HCT116 (cell line): ENCODE results near the gene CDC6. TPM values are rescaled to one million over a fixed set of nuclear protein-coding genes. Genes with fewer than 3 reads are reported as not detected.

Experiments
- ATAC-seq: fragments of 200-7000 bp; cut with Tn5 transposase; 2 replicates; pipeline ENCODE4 v1.9.1; 2020; ENCODE audit warnings: mild to moderate bottlenecking, moderate library complexity
- BruUV-seq: library from RNA; stranded (reverse); fragments of 400-500 nt; replicated peaks from 2 replicates; lab custom pipeline; 2021; lab: Mats Ljungman, UMichigan
- CTCF ChIA-PET: fragments of 300-600 bp; sonication (Branson Sonifier 250); formaldehyde crosslinking; loops from one replicate; lab custom pipeline; 2021; ENCODE audit warnings: antibody characterized with exemption; lab: Charles Lee
- POLR2A ChIA-PET: fragments of 300-600, 350-600 bp; sonication (Branson Sonifier 250); formaldehyde crosslinking; loops from one replicate; lab custom pipeline; 2021; ENCODE audit warnings: antibody characterized with exemption; lab: Charles Lee
- RAD21 ChIA-PET, 2 experiments: fragments of 300-600 bp; sonication (Branson Sonifier 250); formaldehyde crosslinking; loops; one replicate each; lab custom pipeline; 2023; ENCODE audit warnings: low total read pairs in 2 of 2; ENCODE audit not compliant: uncharacterized antibody in 2 of 2, unreplicated experiment in 2 of 2, low non-redundant PET in 1 of 2; lab: Charles Lee
- DNase-seq: peaks from one replicate; pipeline ENCODE4 v3.0.0-alpha.2; 2010; ENCODE audit warnings: low read depth, low spot score
- H2AFZ ChIP-seq: fragments of 200-600 bp; shearing (Covaris generic), sonication (generic); 2 replicates; pipeline ENCODE4 v1.6.1; 2017; ENCODE audit warnings: low read depth, mixed run types, mixed read lengths, antibody characterized with exemption, low read length; ENCODE audit not compliant: poor library complexity, severe bottlenecking
- H3K27ac ChIP-seq: 2 replicates; pipeline ENCODE4 v1.5.1; 2012; ENCODE audit warnings: low read depth, low read length
- H3K27me3 ChIP-seq: fragments of 200-600 bp; sonication (generic); 2 replicates; pipeline ENCODE4 v1.6.1; 2016; ENCODE audit warnings: mixed run types, low read length, mixed read lengths; ENCODE audit not compliant: insufficient read depth
- H3K36me3 ChIP-seq, 2 experiments: fragments of 200-500 bp in 1 of 2; fragments of 200-600 bp in 1 of 2; sonication (Bioruptor generic) in 1 of 2; sonication (generic) in 1 of 2; 2 replicates each; pipeline versions ENCODE4 v1.5.1 to v1.6.1; 2014 to 2016; ENCODE audit warnings: low read length in 2 of 2, inconsistent platforms in 1 of 2, mixed read lengths in 1 of 2, mixed run types in 1 of 2; ENCODE audit not compliant: insufficient read depth in 2 of 2, control insufficient read depth in 1 of 2
- H3K4me1 ChIP-seq, 2 experiments: fragments of 200-600 bp in 1 of 2; sonication (generic) in 1 of 2; 2 replicates each; pipeline versions ENCODE4 v1.5.1 to v1.6.1; 2012 to 2017; ENCODE audit warnings: low read length in 2 of 2, inconsistent platforms in 1 of 2, mild to moderate bottlenecking in 1 of 2, mixed read lengths in 1 of 2, mixed run types in 1 of 2, moderate library complexity in 1 of 2; ENCODE audit not compliant: insufficient read depth in 2 of 2, control insufficient read depth in 1 of 2
- H3K4me2 ChIP-seq: fragments of 200-600 bp; sonication (generic); 2 replicates; pipeline ENCODE4 v1.6.1; 2017; ENCODE audit warnings: mixed run types, low read length, mixed read lengths
- H3K4me3 ChIP-seq, 2 experiments: fragments of 200-600 bp in 1 of 2; sonication (generic) in 1 of 2; replicated peaks in 1 of 2; 2 replicates each; pipeline ENCODE4 v1.5.1; 2011 to 2016; ENCODE audit warnings: low read length in 2 of 2, control low read depth in 1 of 2, low read depth in 1 of 2, mild to moderate bottlenecking in 1 of 2, mixed read lengths in 1 of 2, mixed run types in 1 of 2
- H3K79me2 ChIP-seq: fragments of 200-600 bp; sonication (generic); 2 replicates; pipeline ENCODE4 v1.6.1; 2017; ENCODE audit warnings: mild to moderate bottlenecking, mixed run types, low read length, moderate library complexity, mixed read lengths; ENCODE audit not compliant: insufficient read depth
- H3K9ac ChIP-seq: fragments of 200-600 bp; sonication (generic); 2 replicates; pipeline ENCODE4 v1.6.1; 2016; ENCODE audit warnings: low read length, mixed read lengths
- H3K9me2 ChIP-seq: fragments of 200-600 bp; sonication (generic), shearing (Covaris generic); 2 replicates; pipeline ENCODE4 v1.6.1; 2017; ENCODE audit warnings: mixed run types, mild to moderate bottlenecking, moderate library complexity; ENCODE audit not compliant: insufficient read depth
- H3K9me3 ChIP-seq, 2 experiments: fragments of 200-500 bp in 1 of 2; fragments of 200-600 bp in 1 of 2; sonication (Bioruptor generic) in 1 of 2; sonication (generic) in 1 of 2; 2 replicates each; pipeline ENCODE4 v1.6.1; 2014 to 2017; ENCODE audit warnings: low read length in 2 of 2, mixed read lengths in 2 of 2, inconsistent platforms in 1 of 2, low read depth in 1 of 2, mild to moderate bottlenecking in 1 of 2, mixed run types in 1 of 2, moderate library complexity in 1 of 2; ENCODE audit not compliant: control insufficient read depth in 1 of 2, insufficient read depth in 1 of 2
- H4K20me1 ChIP-seq: fragments of 200-600 bp; sonication (generic), shearing (Covaris generic); 2 replicates; pipeline ENCODE4 v1.6.1; 2017; ENCODE audit warnings: mixed run types, mild to moderate bottlenecking, moderate library complexity; ENCODE audit not compliant: insufficient read depth
- CBX3 ChIP-seq: IDR thresholded peaks from 2 replicates; pipeline ENCODE4 v1.6.1; 2012; ENCODE audit warnings: low read depth
- CEBPB ChIP-seq: IDR thresholded peaks from 2 replicates; pipeline ENCODE4 v1.6.1; 2012; ENCODE audit warnings: low read depth
- ELF1 ChIP-seq: IDR thresholded peaks from 2 replicates; pipeline ENCODE4 v1.6.1; 2012; ENCODE audit warnings: low read depth, borderline replicate concordance
- EZH2 ChIP-seq: fragments of 200-600 bp; sonication (generic); IDR thresholded peaks from 2 replicates; pipeline ENCODE4 v1.6.1; 2017; ENCODE audit warnings: antibody characterized with exemption, mixed run types
- EZH2phosphoT487 ChIP-seq: fragments of 200-600 bp; IDR thresholded peaks from 2 replicates; pipeline ENCODE4 v1.6.1; 2018; ENCODE audit warnings: antibody characterized with exemption, borderline replicate concordance
- FOSL1 ChIP-seq: IDR thresholded peaks from 2 replicates; pipeline ENCODE4 v1.6.1; 2012; ENCODE audit warnings: low read depth
- JUND ChIP-seq: IDR thresholded peaks from 2 replicates; pipeline ENCODE4 v1.6.1; 2012
- SIN3A ChIP-seq: IDR thresholded peaks from 2 replicates; pipeline ENCODE4 v1.6.1; 2012; ENCODE audit warnings: low read depth
- SP1 ChIP-seq: IDR thresholded peaks from 2 replicates; pipeline ENCODE4 v1.6.1; 2012; ENCODE audit warnings: low read depth
- SRF ChIP-seq: IDR thresholded peaks from 2 replicates; pipeline ENCODE4 v1.6.1; 2012; ENCODE audit warnings: low read depth
- TCF7L2 ChIP-seq: IDR thresholded peaks from 2 replicates; pipeline ENCODE4 v1.7.0; 2011; ENCODE audit warnings: borderline replicate concordance, inconsistent platforms; ENCODE audit not compliant: insufficient read depth, insufficient read length; ENCODE audit errors: extremely low read depth
- intact Hi-C: fragments of 100-400 bp; cut with micrococcal nuclease; formaldehyde crosslinking; loops from 2 replicates; pipeline ENCODE4 v1.10.0; 2022
- total RNA-seq: library from RNA; stranded (reverse); gene quantifications from one replicate; pipeline ENCODE4 v1.2.1, GENCODE V29; 2021; ENCODE audit not compliant: unreplicated experiment
- TF ChIP-seq, protein P1 (sequence below): IDR thresholded peaks from 2 replicates; pipeline ENCODE4 v1.6.1; 2012
- TF ChIP-seq, protein P2 (sequence below): IDR thresholded peaks from 2 replicates; pipeline ENCODE4 v1.6.1; 2012; ENCODE audit warnings: low read depth
- TF ChIP-seq, protein P3 (sequence below): IDR thresholded peaks from 2 replicates; pipeline ENCODE4 v1.6.1; 2012

Gene CDC6
- total RNA-seq, 1 experiment from 2014 or later: 117 TPM

DNA sequence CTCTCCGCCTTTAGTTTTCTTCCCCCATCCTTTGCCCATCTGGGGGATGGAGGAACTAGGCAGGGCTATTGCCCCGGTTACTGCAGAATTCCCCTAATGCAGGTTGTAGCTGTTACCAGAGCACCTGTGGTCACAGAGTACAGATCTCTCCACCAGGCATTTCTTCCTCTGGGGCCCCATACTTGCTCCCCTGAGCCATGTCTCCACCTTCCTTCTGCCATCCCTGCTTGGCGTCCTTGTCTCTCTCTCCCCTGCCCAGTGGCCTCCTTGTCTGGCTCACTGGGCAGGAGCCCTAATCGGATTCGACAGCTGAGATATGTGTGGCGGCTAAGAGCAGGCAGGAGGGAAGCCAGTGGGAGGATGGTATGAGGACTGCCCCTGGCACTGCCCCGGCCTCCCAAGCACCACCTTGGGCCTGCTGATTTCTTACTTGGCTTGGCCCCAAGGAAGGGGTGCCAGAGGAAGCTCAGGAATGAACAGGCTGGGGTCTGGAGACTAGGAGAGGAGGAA, 23.3 kb downstream of the CDC6 start:
- TF ChIP-seq SIN3A (no peak), EZH2 (no peak), JUND (no peak), ELF1 (no peak), EZH2phosphoT487 (no peak), FOSL1 (no peak), TCF7L2 (no peak), CBX3 (no peak), CEBPB (no peak), SP1 (no peak), SRF (no peak)
- TF ChIP-seq, protein P1, sequence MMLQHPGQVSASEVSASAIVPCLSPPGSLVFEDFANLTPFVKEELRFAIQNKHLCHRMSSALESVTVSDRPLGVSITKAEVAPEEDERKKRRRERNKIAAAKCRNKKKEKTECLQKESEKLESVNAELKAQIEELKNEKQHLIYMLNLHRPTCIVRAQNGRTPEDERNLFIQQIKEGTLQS: no peak
- TF ChIP-seq, protein P2, sequence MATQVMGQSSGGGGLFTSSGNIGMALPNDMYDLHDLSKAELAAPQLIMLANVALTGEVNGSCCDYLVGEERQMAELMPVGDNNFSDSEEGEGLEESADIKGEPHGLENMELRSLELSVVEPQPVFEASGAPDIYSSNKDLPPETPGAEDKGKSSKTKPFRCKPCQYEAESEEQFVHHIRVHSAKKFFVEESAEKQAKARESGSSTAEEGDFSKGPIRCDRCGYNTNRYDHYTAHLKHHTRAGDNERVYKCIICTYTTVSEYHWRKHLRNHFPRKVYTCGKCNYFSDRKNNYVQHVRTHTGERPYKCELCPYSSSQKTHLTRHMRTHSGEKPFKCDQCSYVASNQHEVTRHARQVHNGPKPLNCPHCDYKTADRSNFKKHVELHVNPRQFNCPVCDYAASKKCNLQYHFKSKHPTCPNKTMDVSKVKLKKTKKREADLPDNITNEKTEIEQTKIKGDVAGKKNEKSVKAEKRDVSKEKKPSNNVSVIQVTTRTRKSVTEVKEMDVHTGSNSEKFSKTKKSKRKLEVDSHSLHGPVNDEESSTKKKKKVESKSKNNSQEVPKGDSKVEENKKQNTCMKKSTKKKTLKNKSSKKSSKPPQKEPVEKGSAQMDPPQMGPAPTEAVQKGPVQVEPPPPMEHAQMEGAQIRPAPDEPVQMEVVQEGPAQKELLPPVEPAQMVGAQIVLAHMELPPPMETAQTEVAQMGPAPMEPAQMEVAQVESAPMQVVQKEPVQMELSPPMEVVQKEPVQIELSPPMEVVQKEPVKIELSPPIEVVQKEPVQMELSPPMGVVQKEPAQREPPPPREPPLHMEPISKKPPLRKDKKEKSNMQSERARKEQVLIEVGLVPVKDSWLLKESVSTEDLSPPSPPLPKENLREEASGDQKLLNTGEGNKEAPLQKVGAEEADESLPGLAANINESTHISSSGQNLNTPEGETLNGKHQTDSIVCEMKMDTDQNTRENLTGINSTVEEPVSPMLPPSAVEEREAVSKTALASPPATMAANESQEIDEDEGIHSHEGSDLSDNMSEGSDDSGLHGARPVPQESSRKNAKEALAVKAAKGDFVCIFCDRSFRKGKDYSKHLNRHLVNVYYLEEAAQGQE: no peak
- TF ChIP-seq, protein P3, sequence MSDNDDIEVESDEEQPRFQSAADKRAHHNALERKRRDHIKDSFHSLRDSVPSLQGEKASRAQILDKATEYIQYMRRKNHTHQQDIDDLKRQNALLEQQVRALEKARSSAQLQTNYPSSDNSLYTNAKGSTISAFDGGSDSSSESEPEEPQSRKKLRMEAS: no peak
- TF ChIP-seq, all 23 proteins: peak for 0
- no peaks in the 10 kb centered on the region for H3K27me3 ChIP-seq
- H3K4me2 ChIP-seq: peak overlapping the region; percentile 77
- intact Hi-C loops: no loop called here
- H3K27ac ChIP-seq: peak overlapping the region; percentile 56
- H2AFZ ChIP-seq: no peak overlapping the region
- DNase-seq (no peak), ATAC-seq (no peak)
- CTCF ChIA-PET: interaction anchor here (0.6 to 1.0 kb wide), 3 partner anchors 44 to 165 kb away, joined by 3 read pairs; no protein-coding TSS in a partner anchor
- RAD21 ChIA-PET: no interaction called here
- no peaks in the 10 kb centered on the region for H3K9me2 ChIP-seq
- H4K20me1 ChIP-seq: no peaks in the 10 kb centered on the region
- POLR2A ChIA-PET: no interaction called here
- peak overlapping the region; percentile 34 for H3K9ac ChIP-seq
- BruUV-seq: no TSS peak
- H3K4me1 ChIP-seq: peaks cover 77 to 95% of the 10 kb centered on the region in 2 experiments
- H3K79me2 ChIP-seq: no peaks in the 10 kb centered on the region
- peaks cover 0 to 4% of the 10 kb centered on the region in 2 experiments; a peak in 1 of 4 replicates for H3K36me3 ChIP-seq
- no peaks in the 10 kb centered on the region for H3K9me3 ChIP-seq
- 0 out of 4 replicates have a peak overlapping the region, but pooled peaks of 1 of the 2 experiments have one; percentile 4 for H3K4me3 ChIP-seq
